ENCODE results near the gene PCDHB7. TPM values are rescaled to one million over a fixed set of nuclear protein-coding genes. Genes with fewer than 3 reads are reported as not detected.
"Not testable (repeated sequence)": the region's sequence is repeated elsewhere in the genome, so short reads cannot be mapped to it uniquely, and the experiment has no call there.

PCDHB7 gene
- total RNA-seq, 1 donor from 2014 or later: 1.1 TPM

DNA sequence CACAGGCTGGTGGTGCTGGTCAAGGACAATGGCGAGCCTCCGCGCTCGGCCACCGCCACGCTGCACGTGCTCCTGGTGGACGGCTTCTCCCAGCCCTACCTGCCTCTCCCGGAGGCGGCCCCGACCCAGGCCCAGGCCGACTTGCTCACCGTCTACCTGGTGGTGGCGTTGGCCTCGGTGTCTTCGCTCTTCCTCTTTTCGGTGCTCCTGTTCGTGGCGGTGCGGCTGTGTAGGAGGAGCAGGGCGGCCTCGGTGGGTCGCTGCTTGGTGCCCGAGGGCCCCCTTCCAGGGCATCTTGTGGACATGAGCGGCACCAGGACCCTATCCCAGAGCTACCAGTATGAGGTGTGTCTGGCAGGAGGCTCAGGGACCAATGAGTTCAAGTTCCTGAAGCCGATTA is 43.6 kb downstream of the PCDHB7 start:
- H3K9me3 Mint-ChIP-seq (ENCODE audit: low read depth): peaks cover 68% of the 10 kb centered on the region
- not testable (repeated sequence) for DNase-seq (ENCODE audit: low spot score); H3K4me3 Mint-ChIP-seq (ENCODE audit: unreplicated experiment); H3K27ac Mint-ChIP-seq (ENCODE audit: unreplicated experiment); H3K4me1 Mint-ChIP-seq (ENCODE audit: low read depth); H3K27me3 Mint-ChIP-seq (ENCODE audit: low read depth)
- H3K36me3 Mint-ChIP-seq (ENCODE audit: low read depth): peaks cover 22% of the 10 kb centered on the region

DNA sequence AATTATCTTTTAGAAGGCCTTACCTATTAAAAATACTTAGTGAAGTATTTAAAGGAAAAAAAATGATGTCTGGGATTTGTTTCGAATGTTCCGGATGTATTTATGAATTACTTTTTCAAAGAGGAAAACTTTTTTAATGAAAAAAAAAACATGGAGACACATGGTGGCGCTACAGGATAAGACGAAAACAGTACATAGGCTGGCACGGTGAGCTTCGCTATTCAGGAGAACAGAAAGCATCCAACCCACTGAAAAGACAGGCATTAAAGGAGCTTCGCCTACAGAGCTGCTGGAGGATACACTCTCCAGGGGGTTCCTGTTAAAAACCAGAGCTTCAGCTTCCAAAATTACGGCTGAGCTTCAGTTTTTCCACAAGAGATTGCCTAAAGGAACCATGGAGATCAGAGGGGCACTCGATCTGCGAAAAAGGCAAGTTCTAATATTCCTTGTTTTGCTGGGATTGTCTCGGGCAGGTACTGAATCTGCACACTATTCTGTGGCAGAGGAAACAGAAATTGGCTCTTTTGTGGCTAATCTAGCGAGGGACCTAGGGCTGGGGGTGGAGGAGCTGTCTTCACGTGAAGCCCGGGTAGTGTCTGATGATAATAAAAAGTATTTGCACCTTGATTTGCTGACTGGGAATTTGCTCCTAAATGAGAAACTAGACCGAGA is 50.8 kb downstream of the PCDHB7 start, which contains the start of gene PCDHB14:
Gene PCDHB14 (plus strand): TSS at position 232 of the 672 bp plus-strand sequence. CDS start 163 bp downstream, at position 395.
- Mint-ChIP-seq H3K27ac (ENCODE audit: unreplicated experiment) (no peak within 1 kb of the TSS), H3K4me3 (ENCODE audit: unreplicated experiment) (peak within 1 kb of the TSS; percentile 62), H3K27me3 (ENCODE audit: low read depth) (no peaks in the 10 kb centered on the region), H3K4me1 (ENCODE audit: low read depth) (peaks cover 7% of the 10 kb centered on the region), H3K9me3 (ENCODE audit: low read depth) (peaks cover 71% of the 10 kb centered on the region), H3K36me3 (ENCODE audit: low read depth) (peaks cover 34% of the 10 kb centered on the region)
- DNase-seq (ENCODE audit: low spot score): no peak
- TF ChIP-seq, protein P1, sequence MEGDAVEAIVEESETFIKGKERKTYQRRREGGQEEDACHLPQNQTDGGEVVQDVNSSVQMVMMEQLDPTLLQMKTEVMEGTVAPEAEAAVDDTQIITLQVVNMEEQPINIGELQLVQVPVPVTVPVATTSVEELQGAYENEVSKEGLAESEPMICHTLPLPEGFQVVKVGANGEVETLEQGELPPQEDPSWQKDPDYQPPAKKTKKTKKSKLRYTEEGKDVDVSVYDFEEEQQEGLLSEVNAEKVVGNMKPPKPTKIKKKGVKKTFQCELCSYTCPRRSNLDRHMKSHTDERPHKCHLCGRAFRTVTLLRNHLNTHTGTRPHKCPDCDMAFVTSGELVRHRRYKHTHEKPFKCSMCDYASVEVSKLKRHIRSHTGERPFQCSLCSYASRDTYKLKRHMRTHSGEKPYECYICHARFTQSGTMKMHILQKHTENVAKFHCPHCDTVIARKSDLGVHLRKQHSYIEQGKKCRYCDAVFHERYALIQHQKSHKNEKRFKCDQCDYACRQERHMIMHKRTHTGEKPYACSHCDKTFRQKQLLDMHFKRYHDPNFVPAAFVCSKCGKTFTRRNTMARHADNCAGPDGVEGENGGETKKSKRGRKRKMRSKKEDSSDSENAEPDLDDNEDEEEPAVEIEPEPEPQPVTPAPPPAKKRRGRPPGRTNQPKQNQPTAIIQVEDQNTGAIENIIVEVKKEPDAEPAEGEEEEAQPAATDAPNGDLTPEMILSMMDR (IDR thresholded peaks at IDR 0.05): peak; percentile 72

DNA sequence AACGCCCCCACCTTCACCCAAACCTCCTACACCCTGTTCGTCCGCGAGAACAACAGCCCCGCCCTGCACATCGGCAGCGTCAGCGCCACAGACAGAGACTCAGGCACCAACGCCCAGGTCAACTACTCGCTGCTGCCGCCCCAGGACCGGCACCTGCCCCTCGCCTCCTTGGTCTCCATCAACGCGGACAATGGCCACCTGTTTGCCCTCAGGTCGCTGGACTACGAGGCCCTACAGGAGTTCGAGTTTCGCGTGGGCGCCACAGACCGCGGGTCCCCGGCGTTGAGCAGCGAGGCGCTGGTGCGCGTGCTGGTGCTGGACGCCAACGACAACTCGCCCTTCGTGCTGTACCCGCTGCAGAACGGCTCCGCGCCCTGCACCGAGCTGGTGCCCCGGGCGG is 52.4 kb downstream of the PCDHB7 start:
- peaks cover 61% of the 10 kb centered on the region for H3K9me3 Mint-ChIP-seq (ENCODE audit: low read depth)
- not testable (repeated sequence) for H3K4me1 Mint-ChIP-seq (ENCODE audit: low read depth); DNase-seq (ENCODE audit: low spot score); H3K4me3 Mint-ChIP-seq (ENCODE audit: unreplicated experiment); H3K27ac Mint-ChIP-seq (ENCODE audit: unreplicated experiment); H3K27me3 Mint-ChIP-seq (ENCODE audit: low read depth)
- H3K36me3 Mint-ChIP-seq (ENCODE audit: low read depth): peaks cover 25% of the 10 kb centered on the region

DNA sequence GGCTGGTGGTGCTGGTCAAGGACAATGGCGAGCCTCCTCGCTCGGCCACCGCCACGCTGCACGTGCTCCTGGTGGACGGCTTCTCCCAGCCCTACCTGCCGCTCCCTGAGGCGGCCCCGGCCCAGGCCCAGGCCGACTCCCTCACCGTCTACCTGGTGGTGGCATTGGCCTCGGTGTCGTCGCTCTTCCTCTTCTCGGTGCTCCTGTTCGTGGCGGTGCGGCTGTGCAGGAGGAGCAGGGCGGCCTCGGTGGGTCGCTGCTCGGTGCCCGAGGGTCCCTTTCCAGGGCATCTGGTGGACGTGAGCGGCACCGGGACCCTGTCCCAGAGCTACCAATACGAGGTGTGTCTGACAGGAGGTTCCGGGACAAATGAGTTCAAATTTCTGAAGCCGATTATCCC is 53.0 kb downstream of the PCDHB7 start:
- Mint-ChIP-seq H3K36me3 (ENCODE audit: low read depth) (peaks cover 25% of the 10 kb centered on the region), H3K9me3 (ENCODE audit: low read depth) (peaks cover 59% of the 10 kb centered on the region)
- not testable (repeated sequence) for H3K4me1 Mint-ChIP-seq (ENCODE audit: low read depth); H3K27ac Mint-ChIP-seq (ENCODE audit: unreplicated experiment); H3K27me3 Mint-ChIP-seq (ENCODE audit: low read depth); H3K4me3 Mint-ChIP-seq (ENCODE audit: unreplicated experiment); DNase-seq (ENCODE audit: low spot score)

Other genes starting within 250 kb of the PCDHB7 start
- gene PCDHAC1, start 246.3 kb upstream of the PCDHB7 start, total RNA-seq: 5.8 to 7.2 TPM (median 7.1 TPM) in 3 replicates
- gene PCDHAC2, start 206.2 kb upstream of the PCDHB7 start, total RNA-seq: 4.9 to 7.1 TPM (median 6.7 TPM) in 3 replicates
- 0.05 TPM in 1 of 3 replicates, not detected in the others for gene PCDHB1, start 121.3 kb upstream of the PCDHB7 start, total RNA-seq
- gene PCDHB2, start 78.0 kb upstream of the PCDHB7 start, total RNA-seq: 60.5 to 90.1 TPM (median 64.5 TPM) in 3 replicates
- 5.6 to 12.1 TPM (median 5.6 TPM) in 3 replicates for gene PCDHB3, start 72.2 kb upstream of the PCDHB7 start, total RNA-seq
- 2.0 to 5.4 TPM (median 2.0 TPM) in 3 replicates for gene PCDHB4, start 50.8 kb upstream of the PCDHB7 start, total RNA-seq
- gene PCDHB5, start 37.4 kb upstream of the PCDHB7 start, total RNA-seq: 6.6 to 11.4 TPM (median 10.2 TPM) in 3 replicates
- gene PCDHB6, start 22.6 kb upstream of the PCDHB7 start, total RNA-seq: 1.2 to 3.1 TPM (median 1.2 TPM) in 3 replicates
- 1.1 to 3.1 TPM (median 1.7 TPM) in 3 replicates for gene PCDHB8, start 5.1 kb downstream of the PCDHB7 start, total RNA-seq
- 4.3 to 6.1 TPM (median 5.9 TPM) in 3 replicates for gene PCDHB16, start 9.7 kb downstream of the PCDHB7 start, total RNA-seq
- gene PCDHB9, start 14.5 kb downstream of the PCDHB7 start, total RNA-seq: 3.1 to 4.8 TPM (median 3.7 TPM) in 3 replicates
- gene PCDHB10, start 19.7 kb downstream of the PCDHB7 start, total RNA-seq: 3.8 to 5.3 TPM (median 4.3 TPM) in 3 replicates
- gene PCDHB11, start 27.0 kb downstream of the PCDHB7 start, total RNA-seq: 0.90 to 2.4 TPM (median 1.3 TPM) in 3 replicates
- 1.5 to 2.4 TPM (median 1.7 TPM) in 3 replicates for gene PCDHB12, start 36.1 kb downstream of the PCDHB7 start, total RNA-seq
- 2.4 to 2.9 TPM (median 2.9 TPM) in 3 replicates for gene PCDHB13, start 41.3 kb downstream of the PCDHB7 start, total RNA-seq
- gene PCDHB14, start 50.7 kb downstream of the PCDHB7 start, total RNA-seq: 2.7 to 4.9 TPM (median 4.0 TPM) in 3 replicates
- 1.7 to 4.3 TPM (median 1.9 TPM) in 3 replicates for gene PCDHB15, start 72.8 kb downstream of the PCDHB7 start, total RNA-seq
- gene SLC25A2, start 131.4 kb downstream of the PCDHB7 start, total RNA-seq: 0.15 to 0.48 TPM (median 0.41 TPM) in 3 replicates
- gene TAF7, start 148.1 kb downstream of the PCDHB7 start, total RNA-seq: 66.4 to 73.3 TPM (median 69.7 TPM) in 3 replicates
- gene PCDHGA1, start 157.9 kb downstream of the PCDHB7 start, total RNA-seq: 0.10 to 0.23 TPM (median 0.15 TPM) in 3 replicates
- gene PCDHGA2, start 166.1 kb downstream of the PCDHB7 start, total RNA-seq: 0.19 to 0.30 TPM (median 0.23 TPM) in 3 replicates
- 0.12 to 0.51 TPM (median 0.28 TPM) in 3 replicates for gene PCDHGA3, start 171.2 kb downstream of the PCDHB7 start, total RNA-seq
- gene PCDHGB1, start 177.5 kb downstream of the PCDHB7 start, total RNA-seq: 2.4 to 2.7 TPM (median 2.7 TPM) in 3 replicates
- gene PCDHGA4, start 182.4 kb downstream of the PCDHB7 start, total RNA-seq: 0.72 to 1.4 TPM (median 0.94 TPM) in 3 replicates
- 0.95 to 1.8 TPM (median 1.0 TPM) in 3 replicates for gene PCDHGB2, start 187.3 kb downstream of the PCDHB7 start, total RNA-seq
- gene PCDHGA5, start 191.5 kb downstream of the PCDHB7 start, total RNA-seq: 0.15 to 0.48 TPM (median 0.27 TPM) in 3 replicates
- gene PCDHGB3, start 197.6 kb downstream of the PCDHB7 start, total RNA-seq: 0.21 to 0.36 TPM (median 0.30 TPM) in 3 replicates
- 0.38 to 0.65 TPM (median 0.45 TPM) in 3 replicates for gene PCDHGA6, start 201.2 kb downstream of the PCDHB7 start, total RNA-seq
- gene PCDHGA7, start 210.1 kb downstream of the PCDHB7 start, total RNA-seq: 0.17 to 0.31 TPM (median 0.28 TPM) in 3 replicates
- gene PCDHGB4, start 215.1 kb downstream of the PCDHB7 start, total RNA-seq: 12.6 to 14.2 TPM (median 14.2 TPM) in 3 replicates
- 0.47 to 0.59 TPM (median 0.51 TPM) in 3 replicates for gene PCDHGA8, start 220.0 kb downstream of the PCDHB7 start, total RNA-seq
- 1.0 to 1.6 TPM (median 1.1 TPM) in 3 replicates for gene PCDHGB5, start 225.3 kb downstream of the PCDHB7 start, total RNA-seq
- 0.97 to 3.6 TPM (median 1.4 TPM) in 3 replicates for gene PCDHGA9, start 230.1 kb downstream of the PCDHB7 start, total RNA-seq
- gene PCDHGB6, start 235.4 kb downstream of the PCDHB7 start, total RNA-seq: 52.4 to 64.2 TPM (median 56.8 TPM) in 3 replicates
- 14.9 to 17.4 TPM (median 15.8 TPM) in 3 replicates for gene PCDHGA10, start 240.3 kb downstream of the PCDHB7 start, total RNA-seq
- gene PCDHGB7, start 245.0 kb downstream of the PCDHB7 start, total RNA-seq: 3.5 to 5.4 TPM (median 4.3 TPM) in 3 replicates
- gene PCDHGA11, start 248.4 kb downstream of the PCDHB7 start, total RNA-seq: 1.3 to 2.4 TPM (median 1.4 TPM) in 3 replicates